GM18873 (cell line): ENCODE results near the gene ECEL1.
"Not testable (repeated sequence)": the region's sequence is repeated elsewhere in the genome, so short reads cannot be mapped to it uniquely, and the experiment has no call there.

Source experiments
- ATAC-seq: cut with Tn5 transposase; IDR thresholded peaks from one replicate; pipeline ENCODE4 v1.9.1; 2021; ENCODE audit warnings: mild to moderate bottlenecking, moderate library complexity, moderate number of reproducible peaks; ENCODE audit not compliant: unreplicated experiment, low FRiP score

Gene ECEL1

GRCh38 chr2:232444409-232445148 is 43.1 kb downstream of the ECEL1 start:
- no peak for ATAC-seq

GRCh38 chr2:232443669-232444408 is 43.8 kb downstream of the ECEL1 start:
- ATAC-seq, result not testable (repeated sequence)

- not testable (repeated sequence) for ATAC-seq
Observed at GRCh38 chr2:232443047-232443446, 44.6 kb downstream of the ECEL1 start.

- not testable (repeated sequence) for ATAC-seq
Observed at GRCh38 chr2:232442431-232442830, 45.2 kb downstream of the ECEL1 start.

- not testable (repeated sequence) for ATAC-seq
Observed at GRCh38 chr2:232441922-232442321, 45.7 kb downstream of the ECEL1 start.

GRCh38 chr2:232441147-232441651 is 46.4 kb downstream of the ECEL1 start:
- no peak for ATAC-seq

- ATAC-seq, result not testable (repeated sequence)
Observed at GRCh38 chr2:232440220-232441018, 47.2 kb downstream of the ECEL1 start.

GRCh38 chr2:232439758-232440135 is 47.9 kb downstream of the ECEL1 start:
- ATAC-seq, result no peak

GRCh38 chr2:232438951-232439757 is 48.5 kb downstream of the ECEL1 start:
- ATAC-seq, result no peak

- no peak for ATAC-seq
Observed at GRCh38 chr2:232438091-232438490, 49.5 kb downstream of the ECEL1 start.

- no peak for ATAC-seq
Observed at GRCh38 chr2:232437195-232437571, 50.5 kb downstream of the ECEL1 start.

- ATAC-seq, result no peak
Observed at GRCh38 chr2:232436381-232437194, 51.0 kb downstream of the ECEL1 start.

GRCh38 chr2:232435805-232436204 is 51.8 kb downstream of the ECEL1 start:
- ATAC-seq, result no peak

- no peak for ATAC-seq
Observed at GRCh38 chr2:232435375-232435648, 52.3 kb downstream of the ECEL1 start.

- ATAC-seq, result no peak
Observed at GRCh38 chr2:232434563-232435374, 52.9 kb downstream of the ECEL1 start.

- ATAC-seq, result no peak
Observed at GRCh38 chr2:232434091-232434490, 53.5 kb downstream of the ECEL1 start.

- ATAC-seq, result not testable (repeated sequence)
Observed at GRCh38 chr2:232433622-232434021, 54.0 kb downstream of the ECEL1 start.

GRCh38 chr2:232432598-232433184 is 54.9 kb downstream of the ECEL1 start:
- no peak for ATAC-seq
